ENCODE data around the gene DPY19L3. TPM values are rescaled to one million over a fixed set of nuclear protein-coding genes. Genes with fewer than 3 reads are reported as not detected.
"Not testable (repeated sequence)": the region's sequence is repeated elsewhere in the genome, so short reads cannot be mapped to it uniquely, and the experiment has no call there.

Gene DPY19L3
- total RNA-seq, 2 experiments from 2014 or later, result 11.1 to 11.5 TPM

- Mint-ChIP-seq H3K27me3 (ENCODE audit: low read depth) (no peaks in the 10 kb centered on the region), H3K36me3 (ENCODE audit: low read depth) (peaks cover 8% of the 10 kb centered on the region), H3K4me3 (no peak overlapping the region), H3K9me3 (no peaks in the 10 kb centered on the region), H3K27ac (no peak overlapping the region), H3K4me1 (ENCODE audit: low read depth) (peaks cover 12% of the 10 kb centered on the region)
- intact Hi-C loops (cut with micrococcal nuclease), result no loop called here
- CTCF ChIA-PET, result no interaction called here
- no peak for DNase-seq
Measured at GRCh38 chr19:32422435-32422834, 16.9 kb downstream of the DPY19L3 start.

GRCh38 chr19:32423944-32424343 lies 18.4 kb downstream of the DPY19L3 start:
- CTCF ChIA-PET; H3K4me3 Mint-ChIP-seq; DNase-seq; H3K9me3 Mint-ChIP-seq; H3K27ac Mint-ChIP-seq; H3K27me3 Mint-ChIP-seq (ENCODE audit: low read depth); H3K36me3 Mint-ChIP-seq (ENCODE audit: low read depth); intact Hi-C loops (cut with micrococcal nuclease): not testable (repeated sequence)
- peaks cover 12% of the 10 kb centered on the region for H3K4me1 Mint-ChIP-seq (ENCODE audit: low read depth)

GRCh38 chr19:32427536-32427935 lies 22.0 kb downstream of the DPY19L3 start:
- Mint-ChIP-seq H3K4me3 (no peak overlapping the region), H3K27ac (no peak overlapping the region), H3K36me3 (ENCODE audit: low read depth) (peaks cover 3% of the 10 kb centered on the region), H3K4me1 (ENCODE audit: low read depth) (peaks cover under 1% of the 10 kb centered on the region), H3K9me3 (no peaks in the 10 kb centered on the region), H3K27me3 (ENCODE audit: low read depth) (no peaks in the 10 kb centered on the region)
- CTCF ChIA-PET, result no interaction called here
- DNase-seq, result no peak
- intact Hi-C loops (cut with micrococcal nuclease), result no loop called here

GRCh38 chr19:32436692-32437091 lies 31.1 kb downstream of the DPY19L3 start:
- intact Hi-C loops (cut with micrococcal nuclease), result no loop called here
- Mint-ChIP-seq H3K4me3 (no peak overlapping the region), H3K4me1 (ENCODE audit: low read depth) (no peaks in the 10 kb centered on the region), H3K36me3 (ENCODE audit: low read depth) (peaks cover 10% of the 10 kb centered on the region), H3K9me3 (no peaks in the 10 kb centered on the region), H3K27ac (no peak overlapping the region), H3K27me3 (ENCODE audit: low read depth) (no peaks in the 10 kb centered on the region)
- CTCF ChIA-PET, result no interaction called here
- no peak for DNase-seq

GRCh38 chr19:32437096-32437495 lies 31.5 kb downstream of the DPY19L3 start:
- Mint-ChIP-seq H3K36me3 (ENCODE audit: low read depth) (peaks cover 10% of the 10 kb centered on the region), H3K4me3 (no peak overlapping the region), H3K27me3 (ENCODE audit: low read depth) (no peaks in the 10 kb centered on the region), H3K9me3 (no peaks in the 10 kb centered on the region), H3K27ac (no peak overlapping the region), H3K4me1 (ENCODE audit: low read depth) (no peaks in the 10 kb centered on the region)
- CTCF ChIA-PET, result no interaction called here
- no peak for DNase-seq
- intact Hi-C loops (cut with micrococcal nuclease), result no loop called here

- DNase-seq, result no peak
- intact Hi-C loops (cut with micrococcal nuclease), result no loop called here
- CTCF ChIA-PET, result no interaction called here
- H3K27me3 Mint-ChIP-seq (ENCODE audit: low read depth), result no peaks in the 10 kb centered on the region
- H3K4me3 Mint-ChIP-seq, result no peak overlapping the region
- peaks cover 10% of the 10 kb centered on the region for H3K36me3 Mint-ChIP-seq (ENCODE audit: low read depth)
- H3K9me3 Mint-ChIP-seq, result no peaks in the 10 kb centered on the region
- H3K27ac Mint-ChIP-seq, result no peak overlapping the region
- H3K4me1 Mint-ChIP-seq (ENCODE audit: low read depth), result no peaks in the 10 kb centered on the region
Measured at GRCh38 chr19:32438751-32439150, 33.2 kb downstream of the DPY19L3 start.

- Mint-ChIP-seq H3K27me3 (ENCODE audit: low read depth) (no peaks in the 10 kb centered on the region), H3K4me3 (no peak overlapping the region)
- no peak for DNase-seq
Measured at GRCh38 chr19:32442650-32443049, 37.1 kb downstream of the DPY19L3 start.

GRCh38 chr19:32447534-32447933 lies 42.0 kb downstream of the DPY19L3 start:
- H3K27me3 Mint-ChIP-seq (ENCODE audit: low read depth); H3K27ac Mint-ChIP-seq; H3K9me3 Mint-ChIP-seq; DNase-seq; intact Hi-C loops (cut with micrococcal nuclease); H3K36me3 Mint-ChIP-seq (ENCODE audit: low read depth); H3K4me3 Mint-ChIP-seq; CTCF ChIA-PET; H3K4me1 Mint-ChIP-seq (ENCODE audit: low read depth): not testable (repeated sequence)

More at GRCh38 chr19:32442650-32443049, 37.1 kb downstream of the DPY19L3 start:
- CTCF ChIA-PET, result no interaction called here
- intact Hi-C loops (cut with micrococcal nuclease), result no loop called here
- Mint-ChIP-seq H3K27ac (no peak overlapping the region), H3K36me3 (ENCODE audit: low read depth) (peaks cover 2% of the 10 kb centered on the region), H3K9me3 (no peaks in the 10 kb centered on the region), H3K4me1 (ENCODE audit: low read depth) (no peaks in the 10 kb centered on the region)

- CTCF ChIA-PET, result interaction anchor here (0.7 kb wide), 1 partner anchor 1201 kb away, joined by 4 read pairs; no protein-coding TSS in a partner anchor
- Mint-ChIP-seq H3K4me1 (ENCODE audit: low read depth) (no peaks in the 10 kb centered on the region), H3K9me3 (no peaks in the 10 kb centered on the region), H3K27ac (no peak overlapping the region), H3K27me3 (ENCODE audit: low read depth) (no peaks in the 10 kb centered on the region), H3K36me3 (ENCODE audit: low read depth) (peaks cover 1% of the 10 kb centered on the region), H3K4me3 (no peak overlapping the region)
- DNase-seq, result no peak
- intact Hi-C loops (cut with micrococcal nuclease), result no loop called here
Measured at GRCh38 chr19:32448026-32448425, 42.5 kb downstream of the DPY19L3 start.

- H3K36me3 Mint-ChIP-seq (ENCODE audit: low read depth), result peaks cover 4% of the 10 kb centered on the region
- CTCF ChIA-PET, result no interaction called here
- H3K4me3 Mint-ChIP-seq, result no peak overlapping the region
- intact Hi-C loops (cut with micrococcal nuclease), result no loop called here
- no peaks in the 10 kb centered on the region for H3K27me3 Mint-ChIP-seq (ENCODE audit: low read depth)
- H3K4me1 Mint-ChIP-seq (ENCODE audit: low read depth), result no peaks in the 10 kb centered on the region
- DNase-seq, result no peak
- no peak overlapping the region for H3K27ac Mint-ChIP-seq
- H3K9me3 Mint-ChIP-seq, result no peaks in the 10 kb centered on the region
Measured at GRCh38 chr19:32450217-32450616, 44.6 kb downstream of the DPY19L3 start.

- Mint-ChIP-seq H3K4me3 (no peak overlapping the region), H3K9me3 (no peaks in the 10 kb centered on the region), H3K27me3 (ENCODE audit: low read depth) (no peaks in the 10 kb centered on the region), H3K27ac (no peak overlapping the region), H3K4me1 (ENCODE audit: low read depth) (no peaks in the 10 kb centered on the region), H3K36me3 (ENCODE audit: low read depth) (peaks cover 9% of the 10 kb centered on the region)
- CTCF ChIA-PET, result no interaction called here
- intact Hi-C loops (cut with micrococcal nuclease), result no loop called here
- no peak for DNase-seq
Measured at GRCh38 chr19:32453736-32454135, 48.2 kb downstream of the DPY19L3 start.

- Mint-ChIP-seq H3K36me3 (ENCODE audit: low read depth) (peaks cover 11% of the 10 kb centered on the region), H3K4me3 (no peak overlapping the region), H3K27me3 (ENCODE audit: low read depth) (no peaks in the 10 kb centered on the region), H3K27ac (no peak overlapping the region), H3K4me1 (ENCODE audit: low read depth) (peaks cover 2% of the 10 kb centered on the region), H3K9me3 (no peaks in the 10 kb centered on the region)
- CTCF ChIA-PET, result no interaction called here
- intact Hi-C loops (cut with micrococcal nuclease), result no loop called here
- no peak for DNase-seq
Measured at GRCh38 chr19:32456406-32456805, 50.8 kb downstream of the DPY19L3 start.

- Mint-ChIP-seq H3K36me3 (ENCODE audit: low read depth) (peaks cover 11% of the 10 kb centered on the region), H3K4me3 (no peak overlapping the region), H3K4me1 (ENCODE audit: low read depth) (peaks cover 2% of the 10 kb centered on the region), H3K27me3 (ENCODE audit: low read depth) (no peaks in the 10 kb centered on the region), H3K9me3 (no peaks in the 10 kb centered on the region), H3K27ac (no peak overlapping the region)
- CTCF ChIA-PET, result interaction anchor here (0.6 kb wide), 1 partner anchor 9 kb away, joined by 3 read pairs; no protein-coding TSS in a partner anchor
- intact Hi-C loops (cut with micrococcal nuclease), result no loop called here
- no peak for DNase-seq
Measured at GRCh38 chr19:32457571-32458158, 52.1 kb downstream of the DPY19L3 start.
